ENCODE data around the gene OSBPL10.
A peak's percentile ranks its signal among the peaks of the same experiment; 100 is the strongest.

Gene OSBPL10

DNA sequence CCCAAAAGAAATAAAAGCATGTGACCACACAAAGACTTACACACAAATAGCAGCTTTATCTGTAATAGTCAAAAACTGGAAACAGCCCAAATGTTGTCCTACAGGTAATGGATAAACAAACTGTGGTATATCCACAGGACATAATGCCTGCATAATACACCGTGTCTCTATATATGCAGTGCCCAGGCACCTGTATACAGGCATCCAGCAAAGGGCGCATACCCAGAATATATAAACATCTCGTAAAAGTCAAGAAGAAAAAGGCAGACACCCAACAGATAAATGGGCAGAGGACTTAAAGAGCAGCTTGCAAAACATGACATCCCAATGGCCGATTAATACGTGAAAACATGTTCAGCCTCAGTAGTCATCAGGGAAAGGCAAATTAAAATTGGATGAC, 7.2 kb downstream of the OSBPL10 start:
- no peak for DNase-seq (ENCODE audit: low read depth, low spot score)
- no peak overlapping the region for H3K4me3 ChIP-seq (ENCODE audit: low read depth, low read length)
- ChIA-PET POLR2A (no interaction called here), CTCF (no interaction called here)
- TF ChIP-seq, protein P1, sequence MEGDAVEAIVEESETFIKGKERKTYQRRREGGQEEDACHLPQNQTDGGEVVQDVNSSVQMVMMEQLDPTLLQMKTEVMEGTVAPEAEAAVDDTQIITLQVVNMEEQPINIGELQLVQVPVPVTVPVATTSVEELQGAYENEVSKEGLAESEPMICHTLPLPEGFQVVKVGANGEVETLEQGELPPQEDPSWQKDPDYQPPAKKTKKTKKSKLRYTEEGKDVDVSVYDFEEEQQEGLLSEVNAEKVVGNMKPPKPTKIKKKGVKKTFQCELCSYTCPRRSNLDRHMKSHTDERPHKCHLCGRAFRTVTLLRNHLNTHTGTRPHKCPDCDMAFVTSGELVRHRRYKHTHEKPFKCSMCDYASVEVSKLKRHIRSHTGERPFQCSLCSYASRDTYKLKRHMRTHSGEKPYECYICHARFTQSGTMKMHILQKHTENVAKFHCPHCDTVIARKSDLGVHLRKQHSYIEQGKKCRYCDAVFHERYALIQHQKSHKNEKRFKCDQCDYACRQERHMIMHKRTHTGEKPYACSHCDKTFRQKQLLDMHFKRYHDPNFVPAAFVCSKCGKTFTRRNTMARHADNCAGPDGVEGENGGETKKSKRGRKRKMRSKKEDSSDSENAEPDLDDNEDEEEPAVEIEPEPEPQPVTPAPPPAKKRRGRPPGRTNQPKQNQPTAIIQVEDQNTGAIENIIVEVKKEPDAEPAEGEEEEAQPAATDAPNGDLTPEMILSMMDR (IDR thresholded peaks at IDR 0.05; ENCODE audit: insufficient read depth, low read length, missing control alignments) = no peak

DNA sequence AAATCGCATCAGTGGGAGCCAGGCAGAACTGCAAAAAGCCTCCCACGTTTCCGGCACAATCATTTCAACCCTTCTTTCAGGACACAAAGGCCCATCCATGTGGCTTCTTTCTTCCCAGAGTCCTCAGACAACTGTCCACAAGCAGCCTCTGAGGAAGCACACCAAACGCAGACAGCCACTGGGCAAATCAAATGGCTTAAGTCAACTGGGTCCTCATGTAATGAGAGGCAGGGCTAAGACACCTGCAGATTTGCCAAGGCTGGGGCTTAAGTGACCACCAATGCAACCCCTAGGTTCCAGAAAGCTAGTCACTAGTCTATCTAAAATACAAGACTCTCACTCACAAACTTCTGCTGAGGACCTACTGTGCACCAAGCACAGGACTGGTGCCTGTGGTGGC, 8.0 kb downstream of the OSBPL10 start:
- TF ChIP-seq, protein P1 (IDR thresholded peaks at IDR 0.05; ENCODE audit: insufficient read depth, low read length, missing control alignments) = no peak
- POLR2A ChIA-PET = no interaction called here
- CTCF ChIA-PET = no interaction called here
- DNase-seq (ENCODE audit: low read depth, low spot score) = no peak
- no peak overlapping the region for H3K4me3 ChIP-seq (ENCODE audit: low read depth, low read length)

DNA sequence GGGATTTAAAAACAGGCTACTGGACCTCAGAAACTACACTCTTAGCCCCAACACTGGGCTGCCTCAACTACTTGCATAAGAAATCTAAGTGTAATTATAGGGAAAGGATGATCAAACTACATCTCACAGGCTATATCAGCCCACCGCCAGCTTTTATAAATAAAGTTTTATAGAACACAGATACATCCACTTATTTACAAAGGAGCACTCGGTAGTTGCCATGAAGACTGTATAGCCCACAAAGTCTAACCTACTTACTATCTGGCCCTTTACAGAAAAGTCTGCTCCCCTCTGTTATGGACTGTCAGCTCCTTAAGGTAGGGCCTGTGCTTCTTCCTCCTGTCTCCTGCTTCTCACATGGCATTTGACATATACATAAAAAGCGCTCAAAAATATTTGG, 9.5 kb downstream of the OSBPL10 start:
- TF ChIP-seq, protein P1 (IDR thresholded peaks at IDR 0.05; ENCODE audit: insufficient read depth, low read length, missing control alignments) = no peak
- CTCF ChIA-PET = no interaction called here
- no peak for DNase-seq (ENCODE audit: low read depth, low spot score)
- POLR2A ChIA-PET = no interaction called here
- H3K4me3 ChIP-seq (ENCODE audit: low read depth, low read length) = no peak overlapping the region

DNA sequence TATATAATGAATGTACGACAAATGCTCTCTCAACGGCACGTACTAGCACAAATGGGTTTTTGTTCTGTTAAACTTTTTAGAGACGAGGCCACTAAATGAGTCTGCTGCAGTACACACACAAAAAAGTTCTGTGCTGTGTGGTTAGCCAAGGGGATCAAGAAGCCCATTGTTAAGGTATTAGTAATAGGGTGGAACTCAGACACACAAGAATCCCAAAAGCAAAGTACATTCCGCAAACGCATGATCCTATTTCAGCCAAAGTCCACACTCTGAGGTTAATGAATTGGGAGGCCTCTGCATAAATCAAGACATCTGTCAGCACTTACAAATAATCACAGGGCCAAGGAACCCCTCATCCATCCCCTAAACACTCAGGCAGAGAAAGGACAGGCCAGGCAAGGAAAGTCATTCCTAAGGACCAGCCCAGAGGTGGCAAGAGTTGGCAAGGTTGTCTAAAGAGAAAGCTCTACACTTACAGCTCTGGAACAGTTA, 12.1 kb downstream of the OSBPL10 start:
- DNase-seq (ENCODE audit: low read depth, low spot score) = peak; percentile 72
- ChIA-PET POLR2A (no interaction called here), CTCF (no interaction called here)
- peak overlapping the region; percentile 13 for H3K4me3 ChIP-seq (ENCODE audit: low read depth, low read length)
- TF ChIP-seq, protein P1 (IDR thresholded peaks at IDR 0.05; ENCODE audit: insufficient read depth, low read length, missing control alignments) = no peak

DNA sequence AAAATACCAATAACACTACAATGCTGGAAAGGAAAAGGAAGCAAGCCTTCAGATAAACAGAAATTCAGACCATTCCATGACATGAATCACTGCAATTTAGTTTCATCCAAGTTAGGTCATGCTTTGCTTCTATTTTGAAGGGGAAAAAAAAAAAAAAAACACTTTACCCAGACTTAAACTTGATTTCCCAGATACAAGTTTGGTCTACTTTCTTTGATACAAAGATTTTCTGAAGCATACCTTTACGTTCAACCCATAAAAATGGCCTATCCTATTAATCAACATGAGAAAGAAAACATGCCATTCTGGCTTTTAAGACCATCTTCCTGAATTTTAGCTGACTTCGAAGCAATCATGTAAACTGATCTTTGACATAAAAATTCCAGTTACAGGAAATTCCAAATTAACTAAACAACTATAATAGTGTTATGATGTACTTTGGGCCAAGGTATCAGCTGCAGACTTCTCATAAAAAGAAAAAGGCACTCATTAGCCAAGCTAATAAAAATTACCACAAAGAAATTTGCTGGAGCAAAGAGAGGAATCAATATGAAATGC, 12.6 kb downstream of the OSBPL10 start:
- ChIA-PET CTCF (no interaction called here), POLR2A (no interaction called here)
- no peak overlapping the region for H3K4me3 ChIP-seq (ENCODE audit: low read depth, low read length)
- DNase-seq (ENCODE audit: low read depth, low spot score) = no peak
- TF ChIP-seq, protein P1 (IDR thresholded peaks at IDR 0.05; ENCODE audit: insufficient read depth, low read length, missing control alignments) = no peak

DNA sequence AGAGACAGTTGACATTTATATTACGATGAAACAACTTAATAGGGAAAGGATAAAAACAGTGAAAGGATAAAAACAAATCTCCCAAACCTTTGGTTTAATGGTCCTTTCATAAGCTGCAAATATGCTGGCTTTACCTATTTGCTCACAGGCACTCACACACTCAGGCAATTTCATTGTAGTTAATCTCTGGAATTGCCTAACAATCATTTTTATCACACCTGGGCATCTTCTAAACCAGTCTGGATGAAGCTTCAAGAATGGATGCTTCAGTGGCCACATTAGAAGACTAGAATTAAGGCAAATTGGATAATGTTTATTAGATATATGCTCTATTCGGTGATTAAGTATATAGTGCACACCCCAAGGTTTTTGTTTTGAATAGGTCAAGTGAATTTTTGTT, 13.5 kb downstream of the OSBPL10 start:
- TF ChIP-seq, protein P1 (IDR thresholded peaks at IDR 0.05; ENCODE audit: insufficient read depth, low read length, missing control alignments) = no peak
- CTCF ChIA-PET = no interaction called here
- POLR2A ChIA-PET = no interaction called here
- no peak for DNase-seq (ENCODE audit: low read depth, low spot score)
- H3K4me3 ChIP-seq (ENCODE audit: low read depth, low read length) = no peak overlapping the region
